HG03457 (cell line): ENCODE results near the gene CASZ1.

Source experiments
- ATAC-seq: cut with Tn5 transposase; IDR thresholded peaks from one replicate; pipeline ENCODE4 v1.9.1; 2021; ENCODE audit warnings: moderate number of reproducible peaks; ENCODE audit not compliant: unreplicated experiment

CASZ1 gene

DNA sequence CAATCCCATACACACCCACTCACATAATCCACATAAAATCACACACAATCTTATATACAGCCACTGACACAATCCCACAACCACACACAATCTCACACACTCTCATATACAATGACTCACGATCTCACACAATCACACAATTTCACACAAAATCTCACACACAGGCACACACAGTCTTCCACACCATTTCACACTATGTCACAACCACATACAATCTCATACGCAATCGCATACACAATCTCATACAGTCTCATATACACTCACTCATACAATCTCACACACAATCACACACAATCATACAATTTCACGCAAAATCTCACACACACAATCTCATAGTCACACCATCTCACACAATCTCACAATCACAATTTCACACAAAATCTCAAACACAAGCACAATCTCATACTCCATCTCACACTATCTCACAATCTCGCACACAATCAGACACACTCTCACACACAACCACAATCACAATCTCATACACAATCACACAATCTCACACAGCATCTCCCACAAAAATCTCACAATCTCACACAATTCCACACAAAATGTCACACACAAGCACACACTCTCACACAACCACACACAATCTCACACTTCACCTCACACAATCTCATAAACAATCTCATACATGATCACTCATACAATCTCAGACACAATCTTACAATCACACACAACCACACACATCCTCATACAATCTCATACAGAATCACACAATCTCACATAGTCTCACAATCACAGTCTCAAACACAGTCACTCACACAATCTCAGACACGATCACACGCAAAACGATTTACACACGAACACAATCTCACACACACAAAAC is 18.5 kb downstream of the CASZ1 start:
- no peak for ATAC-seq

DNA sequence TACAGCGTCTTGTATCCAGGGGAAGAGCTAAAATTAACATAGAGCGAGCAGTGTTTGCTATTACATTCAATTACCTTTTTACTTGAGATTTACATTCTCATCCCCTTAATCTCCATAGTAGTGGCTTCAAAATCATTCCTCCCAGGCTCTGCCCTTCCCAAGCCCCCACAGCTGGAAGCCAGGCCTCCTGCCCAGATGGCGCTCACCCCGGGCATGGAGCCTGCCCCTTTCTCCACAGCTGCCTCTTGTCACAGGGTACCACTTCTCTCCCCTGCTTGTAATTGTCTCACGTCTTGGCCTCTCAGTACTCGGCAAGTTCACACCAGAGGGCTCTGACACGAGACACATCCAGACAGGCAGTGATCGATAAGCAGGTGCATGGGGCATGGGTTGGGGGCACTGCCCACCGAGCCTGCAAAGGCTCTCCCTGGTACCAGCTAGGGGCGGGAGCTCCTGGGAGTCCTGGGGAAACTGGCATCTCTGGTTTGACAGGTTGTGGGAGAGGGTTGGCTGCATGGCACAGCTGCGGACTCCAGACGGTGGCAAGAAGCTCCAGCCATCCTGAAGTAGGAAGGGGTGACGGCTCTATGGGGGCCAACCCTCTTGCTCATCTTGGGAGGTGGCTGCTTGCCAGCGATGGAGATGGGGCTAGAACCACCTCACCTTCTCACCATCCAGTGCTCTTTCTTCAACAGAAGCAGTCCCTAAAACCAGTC is 20.1 kb downstream of the CASZ1 start:
- ATAC-seq = no peak

DNA sequence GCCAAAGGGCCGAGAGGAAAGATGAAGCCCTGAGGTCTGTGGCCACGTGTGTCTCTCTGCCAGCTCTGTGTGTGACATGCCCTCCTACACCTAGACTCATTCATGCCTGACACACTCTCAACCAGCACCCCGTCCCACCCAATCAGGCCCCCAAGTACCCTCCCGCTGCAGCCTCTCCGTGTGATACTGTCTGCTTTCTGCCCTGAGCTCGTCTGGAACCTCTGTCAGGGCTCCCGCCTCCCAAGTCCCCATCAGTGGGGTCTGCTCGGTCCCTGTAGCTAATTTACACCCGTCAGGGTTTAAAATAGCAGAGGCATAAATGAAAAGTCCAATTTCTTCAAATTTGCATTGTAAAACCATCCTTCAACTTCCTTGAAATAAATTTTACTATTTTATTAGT is 20.7 kb downstream of the CASZ1 start:
- ATAC-seq = no peak

DNA sequence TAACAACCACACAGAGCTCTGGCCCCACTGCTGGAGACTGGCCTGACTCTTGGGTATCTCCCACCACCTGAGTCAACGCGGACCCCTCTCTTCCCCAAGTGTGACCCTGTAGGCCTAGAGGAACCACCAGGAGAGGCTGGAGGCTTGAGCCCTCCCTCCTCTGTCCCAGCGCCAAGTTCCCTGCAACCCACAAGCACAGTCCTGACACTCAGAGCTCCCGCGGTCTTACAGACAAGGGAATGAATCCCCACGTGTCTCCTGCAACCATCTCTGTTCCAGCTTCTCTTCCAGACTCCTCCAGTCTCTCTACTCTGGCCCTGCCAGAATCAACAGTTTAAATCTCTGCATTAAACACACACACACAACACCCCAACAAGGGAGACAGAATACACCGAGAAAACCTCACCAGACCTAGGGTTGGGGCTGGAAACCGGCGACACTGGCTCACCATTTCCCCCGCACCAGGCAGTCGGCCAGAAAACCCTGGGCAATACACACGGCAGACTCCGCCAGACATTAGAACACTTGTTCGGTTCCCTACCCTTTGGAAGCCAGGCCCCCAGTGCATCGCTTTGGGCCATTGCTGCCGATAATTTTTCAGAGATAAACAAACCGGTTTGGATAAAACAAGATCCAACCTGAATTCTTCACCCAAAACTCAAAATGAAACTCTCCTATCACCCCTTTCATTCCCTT is 21.7 kb downstream of the CASZ1 start:
- no peak for ATAC-seq

DNA sequence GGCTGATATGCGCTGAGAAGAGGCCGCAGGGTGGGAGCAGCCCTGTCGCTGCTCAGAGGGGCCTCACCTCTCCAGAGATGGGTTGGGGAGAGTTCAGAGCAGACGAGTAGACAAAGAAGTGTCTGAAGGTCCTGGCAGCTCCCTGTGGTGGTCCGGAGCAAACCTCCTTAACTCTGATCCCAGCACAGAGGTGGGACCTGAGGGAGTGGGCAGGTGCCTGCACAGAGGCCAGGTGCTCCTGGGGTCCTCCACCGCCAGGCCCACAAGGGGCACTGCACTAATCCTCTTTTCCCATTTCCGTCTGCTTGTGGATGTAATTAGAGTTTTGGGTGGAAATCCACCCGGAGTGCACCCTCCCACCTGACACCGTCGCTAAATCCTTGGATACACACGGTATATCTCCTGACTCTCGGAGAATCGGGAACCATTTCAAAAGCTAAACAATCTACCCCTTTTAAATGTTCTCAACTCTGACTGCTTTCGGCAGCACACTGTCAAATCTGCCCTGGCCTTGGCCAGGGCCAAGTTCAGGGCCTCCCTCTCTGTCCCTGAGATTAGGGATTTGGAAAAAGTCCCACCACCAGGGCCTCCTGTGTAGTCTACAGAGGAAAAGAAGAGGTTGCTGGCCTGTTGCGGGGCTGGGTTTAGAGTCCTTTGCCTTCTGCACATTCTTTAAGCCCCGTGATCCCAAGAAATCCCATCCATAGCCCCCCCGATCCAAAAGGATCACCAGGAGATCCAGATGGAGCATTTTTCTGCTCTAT is 22.4 kb downstream of the CASZ1 start:
- ATAC-seq = no peak

GRCh38 chr1:10773376-10773775 is 23.1 kb downstream of the CASZ1 start:
- no peak for ATAC-seq

- no peak for ATAC-seq
These were observed 23.7 kb downstream of the CASZ1 start for GRCh38 chr1:10772711-10773110.

DNA sequence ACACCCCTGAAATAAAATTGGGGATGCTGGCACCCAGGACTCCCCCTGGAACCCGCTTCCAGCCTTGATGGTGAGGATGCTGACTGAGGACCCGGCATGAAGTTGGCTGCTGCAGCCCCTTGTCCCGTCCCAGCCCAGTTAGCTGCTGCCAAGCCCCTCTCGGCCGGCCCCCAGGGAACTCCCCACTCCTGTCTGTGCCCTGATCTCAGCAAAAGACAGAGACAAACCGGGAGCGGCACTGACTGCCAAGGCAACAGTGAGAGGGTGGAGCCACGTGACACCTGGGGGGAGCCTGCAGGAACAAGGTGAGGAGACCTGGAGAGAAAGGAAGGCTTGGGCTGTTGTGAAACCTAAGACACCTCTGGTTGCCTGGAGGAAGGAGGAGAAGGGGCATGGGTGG is 24.7 kb downstream of the CASZ1 start:
- no peak for ATAC-seq

GRCh38 chr1:10768552-10768951 is 27.9 kb downstream of the CASZ1 start:
- no peak for ATAC-seq

- ATAC-seq = no peak
These were observed 29.2 kb downstream of the CASZ1 start for GRCh38 chr1:10767282-10767681.

DNA sequence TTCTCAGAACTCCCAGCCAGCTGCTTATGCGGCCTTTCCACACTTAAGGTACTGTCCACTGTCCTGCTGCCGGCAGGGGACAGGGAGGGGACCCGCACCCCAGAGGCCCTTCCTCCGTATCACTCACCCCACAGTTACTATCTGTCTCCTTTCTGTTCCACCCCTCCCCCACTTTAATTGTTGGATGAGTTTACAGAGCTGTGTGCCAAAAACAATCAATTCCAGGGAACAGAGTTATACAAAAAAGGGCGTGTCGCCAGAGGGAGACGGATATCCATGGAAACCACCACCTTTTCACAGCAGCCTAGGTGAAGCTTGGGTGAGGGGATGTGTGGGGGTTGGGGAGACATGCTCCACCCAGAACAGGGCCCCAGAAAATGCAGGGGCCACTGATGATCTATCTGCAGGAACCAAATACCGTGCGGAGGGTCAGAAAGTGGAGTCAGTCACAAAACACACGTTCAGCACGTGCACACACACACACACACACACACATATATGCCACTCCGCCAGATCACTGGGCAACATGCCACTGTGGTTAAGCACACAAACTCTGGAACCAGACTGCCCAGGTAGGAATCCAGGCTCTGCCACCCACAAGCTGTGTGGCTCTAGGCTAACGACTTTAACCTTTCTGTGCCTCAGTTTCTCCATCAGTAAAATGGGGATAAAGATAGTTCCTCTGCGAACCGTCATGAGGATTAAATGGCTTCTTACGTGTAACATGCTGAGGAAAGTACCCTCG is 30.5 kb downstream of the CASZ1 start:
- no peak for ATAC-seq

GRCh38 chr1:10765304-10765703 is 31.1 kb downstream of the CASZ1 start:
- no peak for ATAC-seq

GRCh38 chr1:10764296-10764798 is 32.1 kb downstream of the CASZ1 start:
- ATAC-seq = no peak

DNA sequence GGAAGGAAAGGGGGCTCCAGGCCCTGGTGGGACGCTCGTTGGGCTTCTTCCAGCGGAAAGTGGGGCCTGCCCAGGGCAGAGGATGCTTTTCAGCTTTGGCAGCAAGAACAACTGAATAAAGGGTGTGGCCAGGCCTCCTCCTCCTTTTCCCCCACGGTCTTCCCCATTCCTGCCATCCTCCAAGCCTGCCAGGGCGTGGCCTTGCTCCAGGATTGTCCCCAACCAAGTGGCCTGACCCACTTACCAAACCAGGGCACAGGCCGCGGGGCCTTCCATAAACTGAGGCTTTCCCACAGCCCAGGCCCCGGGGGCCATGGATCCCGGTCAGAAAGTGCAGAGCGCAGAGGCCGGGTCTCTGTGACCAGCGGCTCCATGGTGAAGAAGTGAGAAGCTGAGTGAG is 33.6 kb downstream of the CASZ1 start:
- ATAC-seq = no peak

GRCh38 chr1:10762153-10762523 is 34.3 kb downstream of the CASZ1 start:
- ATAC-seq = no peak

DNA sequence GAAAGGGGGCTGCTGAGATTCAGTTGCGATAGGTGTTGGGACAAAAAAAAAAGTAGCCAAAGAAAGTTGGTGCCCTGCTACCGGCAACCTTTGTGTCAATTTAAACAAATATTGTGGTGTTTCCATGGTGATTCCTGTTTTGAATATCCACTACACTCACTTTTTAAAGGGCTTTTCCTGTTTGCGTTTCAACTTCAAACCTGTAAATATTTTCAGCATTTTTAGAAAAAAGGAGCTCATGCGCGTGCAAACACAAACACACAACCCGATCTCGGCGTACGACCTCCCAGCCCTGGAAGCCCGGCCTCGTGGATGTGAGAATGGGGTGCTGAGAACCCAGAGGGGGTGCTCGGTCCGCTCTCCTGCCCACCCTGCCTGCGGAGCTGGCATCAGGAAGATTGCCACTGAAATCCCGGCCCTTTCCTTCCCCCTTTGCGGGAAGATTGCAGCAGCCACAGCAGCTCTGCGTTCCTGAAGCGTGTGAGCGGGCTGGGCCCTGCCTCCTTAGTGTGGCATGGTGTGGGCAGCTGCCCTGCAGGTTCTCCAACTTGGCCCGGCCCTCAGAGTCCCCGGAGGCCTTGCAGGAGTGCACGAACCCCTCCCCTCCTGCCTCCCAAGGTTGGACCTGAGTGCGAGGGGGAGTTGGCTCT is 34.8 kb downstream of the CASZ1 start:
- ATAC-seq = no peak

DNA sequence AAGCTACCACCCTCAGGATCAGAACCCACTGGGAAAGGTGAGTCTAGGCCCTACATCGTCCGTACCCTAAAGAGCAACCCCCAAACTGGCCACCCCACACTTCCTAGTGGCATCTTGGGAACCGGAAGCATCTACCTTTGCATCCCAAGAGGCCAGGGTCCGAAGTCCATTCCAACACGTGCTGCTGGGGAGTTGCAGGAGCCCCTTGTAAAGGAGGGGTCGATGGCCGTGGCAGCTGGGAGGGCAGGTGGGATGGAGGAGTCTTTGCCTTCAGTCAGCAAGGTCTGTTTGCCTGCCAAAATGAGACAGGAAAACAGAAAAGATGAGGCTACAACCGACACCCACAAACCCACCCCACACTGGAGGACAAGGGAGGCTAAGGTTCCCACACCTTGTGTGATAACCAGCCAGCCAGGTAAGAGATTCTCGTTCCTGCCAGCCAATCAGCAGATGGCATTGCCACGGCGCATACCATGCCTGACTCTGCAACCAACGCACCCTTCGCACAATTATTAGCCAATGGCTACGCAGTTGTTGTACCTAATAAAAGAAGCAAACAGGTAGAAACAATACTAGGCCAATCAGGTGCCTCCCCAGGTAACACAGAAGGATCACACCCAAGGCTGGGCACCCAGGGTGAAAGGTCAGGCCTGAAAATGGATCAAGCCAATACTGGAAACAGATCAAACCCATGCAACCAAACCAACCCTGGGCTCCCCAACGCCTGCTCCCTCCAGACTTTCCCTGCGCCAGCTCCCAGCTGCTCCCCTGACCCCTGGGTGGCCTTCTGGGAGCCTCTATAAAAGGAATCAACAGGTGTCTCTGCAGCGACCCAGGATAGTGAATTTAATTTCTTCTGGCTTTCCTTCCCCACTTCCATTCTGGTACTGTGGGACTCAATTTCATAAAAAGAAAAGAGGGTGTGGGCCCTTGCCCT is 35.6 kb downstream of the CASZ1 start:
- ATAC-seq = no peak

- ATAC-seq = no peak
These were observed 36.8 kb downstream of the CASZ1 start for GRCh38 chr1:10759413-10760200.
